Measurements from ENCODE around the gene PCDH9. TPM values are rescaled to one million over a fixed set of nuclear protein-coding genes. Genes with fewer than 3 reads are reported as not detected.

The PCDH9 gene
- total and polyA plus RNA-seq, 2 experiments from 2014 or later = 0.31 to 0.52 TPM

GRCh38 chr13:67168384-67168783 lies 61.8 kb downstream of the PCDH9 start:
- Histone ChIP-seq H3K79me2 (replicated peaks; ENCODE audit: insufficient read depth) (no peaks in the 10 kb centered on the region), H3K4me1 (ENCODE audit: insufficient read depth) (no peaks in the 10 kb centered on the region), H3K4me2 (no peak overlapping the region), H4K20me1 (replicated peaks; ENCODE audit: insufficient read depth) (no peaks in the 10 kb centered on the region), H3F3A (replicated peaks; ENCODE audit: low read depth) (no peaks in the 10 kb centered on the region), H3K9me2 (ENCODE audit: insufficient read depth) (no peaks in the 10 kb centered on the region), H2AFZ (no peak overlapping the region), H3K27ac (ENCODE audit: low read depth) (no peak overlapping the region), H3K4me3 (no peak overlapping the region), H3K36me3 (ENCODE audit: insufficient read depth) (no peaks in the 10 kb centered on the region), H3K27me3 (ENCODE audit: insufficient read depth) (no peaks in the 10 kb centered on the region)
- Mint-ChIP-seq H3K27me3 (ENCODE audit: insufficient read depth, low read depth, poor library complexity) (no peaks in the 10 kb centered on the region), H3K9me3 (no peaks in the 10 kb centered on the region), H3K27ac (no peak overlapping the region), H3K4me1 (no peaks in the 10 kb centered on the region), H3K36me3 (ENCODE audit: low read depth) (no peaks in the 10 kb centered on the region), H3K4me3 (no peak overlapping the region)
- TF ChIP-seq ZNF331 (CRISPR knock-in tag; IDR thresholded peaks at IDR 0.05; ENCODE audit: low read depth) = no peak
- no peak for TF ChIP-seq CREB1 (CRISPR knock-in tag; IDR thresholded peaks at IDR 0.05; ENCODE audit: low read depth)
- no peak for TF ChIP-seq ETS1 (IDR thresholded peaks at IDR 0.05)
- no peak for TF ChIP-seq JUNB (IDR thresholded peaks at IDR 0.05; ENCODE audit: unreplicated experiment)
- TF ChIP-seq CTCF (conservative IDR thresholded peaks at IDR 0.05; ENCODE audit: low read depth in 2 of 2) = no peak
- no peak for TF ChIP-seq ZNF114 (CRISPR knock-in tag; IDR thresholded peaks at IDR 0.05)
- TF ChIP-seq EZH2 (IDR thresholded peaks at IDR 0.05; ENCODE audit: low read depth, unreplicated experiment) = no peak
- TF ChIP-seq EZH2phosphoT487 (IDR thresholded peaks at IDR 0.05; ENCODE audit: unreplicated experiment) = no peak
- TF ChIP-seq NANOG (IDR thresholded peaks at IDR 0.05; ENCODE audit: borderline replicate concordance) = no peak
- no peak for TF ChIP-seq POLR2AphosphoS5 (IDR thresholded peaks at IDR 0.05; ENCODE audit: low read depth)
- no peak for TF ChIP-seq REST (IDR thresholded peaks at IDR 0.05; ENCODE audit: unreplicated experiment)
- no peak for TF ChIP-seq STAT1 (IDR thresholded peaks at IDR 0.05; ENCODE audit: unreplicated experiment)
- TF ChIP-seq ZNF462 (CRISPR knock-in tag; IDR thresholded peaks at IDR 0.05) = no peak
- no peak for DNase-seq (ENCODE audit: low spot score)
- no peak for ATAC-seq

All from GM23338 (cell line).